ENCODE results near the gene AFF3.

Gene AFF3

DNA sequence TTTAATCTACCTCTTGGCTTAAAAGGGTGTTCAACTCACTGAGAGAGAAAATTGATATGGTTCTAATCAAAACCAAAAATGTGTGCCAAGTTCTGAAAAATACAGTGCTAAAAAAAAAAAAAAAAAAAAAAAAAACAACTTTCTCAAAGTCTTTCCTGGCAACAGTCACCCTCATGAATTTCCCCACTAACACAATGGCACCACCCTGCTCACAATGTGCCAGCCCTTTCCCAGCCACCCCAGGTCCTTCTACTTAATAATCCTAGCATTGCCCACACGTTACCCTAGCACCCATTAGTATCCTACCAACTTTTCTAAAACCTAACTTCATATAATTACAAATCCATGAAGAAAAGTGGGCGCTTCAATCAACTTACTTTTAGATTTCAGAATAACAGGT, 106.4 kb downstream of the AFF3 start:
- Histone ChIP-seq H3K27ac (no peak overlapping the region), H3K27me3 (no peaks in the 10 kb centered on the region), H3K4me3 (ENCODE audit: low read depth in 1 of 2, low read length in 1 of 2) (no peak overlapping the region), H3K4me1 (ENCODE audit: control insufficient read depth in 1 of 2, insufficient read depth in 1 of 2, low read depth in 1 of 2, low read length in 1 of 2) (peaks cover 5 to 14% of the 10 kb centered on the region in 2 experiments), H3K36me3 (no peaks in the 10 kb centered on the region), H3K9me3 (no peaks in the 10 kb centered on the region)
- TF ChIP-seq, protein P1, sequence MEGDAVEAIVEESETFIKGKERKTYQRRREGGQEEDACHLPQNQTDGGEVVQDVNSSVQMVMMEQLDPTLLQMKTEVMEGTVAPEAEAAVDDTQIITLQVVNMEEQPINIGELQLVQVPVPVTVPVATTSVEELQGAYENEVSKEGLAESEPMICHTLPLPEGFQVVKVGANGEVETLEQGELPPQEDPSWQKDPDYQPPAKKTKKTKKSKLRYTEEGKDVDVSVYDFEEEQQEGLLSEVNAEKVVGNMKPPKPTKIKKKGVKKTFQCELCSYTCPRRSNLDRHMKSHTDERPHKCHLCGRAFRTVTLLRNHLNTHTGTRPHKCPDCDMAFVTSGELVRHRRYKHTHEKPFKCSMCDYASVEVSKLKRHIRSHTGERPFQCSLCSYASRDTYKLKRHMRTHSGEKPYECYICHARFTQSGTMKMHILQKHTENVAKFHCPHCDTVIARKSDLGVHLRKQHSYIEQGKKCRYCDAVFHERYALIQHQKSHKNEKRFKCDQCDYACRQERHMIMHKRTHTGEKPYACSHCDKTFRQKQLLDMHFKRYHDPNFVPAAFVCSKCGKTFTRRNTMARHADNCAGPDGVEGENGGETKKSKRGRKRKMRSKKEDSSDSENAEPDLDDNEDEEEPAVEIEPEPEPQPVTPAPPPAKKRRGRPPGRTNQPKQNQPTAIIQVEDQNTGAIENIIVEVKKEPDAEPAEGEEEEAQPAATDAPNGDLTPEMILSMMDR (IDR thresholded peaks at IDR 0.05) = no peak

DNA sequence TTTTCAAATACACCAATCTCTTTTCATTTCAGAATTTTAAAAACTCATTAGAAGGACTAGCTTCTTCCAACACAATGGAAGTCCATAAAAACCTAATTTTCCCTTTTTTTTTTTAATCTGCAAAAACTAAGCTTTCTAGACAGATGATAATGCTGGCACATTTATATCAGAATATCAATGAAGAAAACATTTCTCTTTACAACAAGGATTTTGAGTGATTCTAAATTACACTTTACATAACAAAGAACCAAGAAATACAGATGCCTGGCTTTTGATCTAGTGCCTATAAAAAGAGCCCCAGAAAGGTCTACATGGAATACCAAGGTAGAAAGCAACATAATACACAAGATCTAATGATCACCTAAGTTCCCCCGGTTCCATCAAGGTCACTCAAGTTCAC, 108.0 kb downstream of the AFF3 start:
- no peaks in the 10 kb centered on the region for H3K36me3 ChIP-seq
- TF ChIP-seq, protein P1 (IDR thresholded peaks at IDR 0.05) = no peak

DNA sequence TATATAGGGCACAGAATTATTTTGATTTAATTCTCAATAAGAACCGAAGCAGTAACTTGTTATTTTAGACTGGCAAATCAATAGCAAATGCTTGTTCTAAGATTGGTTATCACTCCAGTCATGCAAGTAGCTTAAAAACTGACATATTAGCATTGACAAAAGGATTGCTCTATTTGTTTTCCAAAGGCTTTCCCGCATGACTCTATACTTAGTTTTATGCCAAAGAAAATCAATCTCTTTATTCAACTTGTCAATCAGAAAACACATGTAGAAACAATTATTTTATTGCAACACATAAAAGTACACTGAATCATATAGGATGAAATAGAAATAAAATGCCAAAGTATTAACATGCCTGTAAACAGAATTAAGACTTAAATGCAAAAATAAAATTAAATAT, 108.4 kb downstream of the AFF3 start:
- Histone ChIP-seq H3K4me3 (ENCODE audit: low read depth in 1 of 2, low read length in 1 of 2) (no peak overlapping the region), H3K4me1 (ENCODE audit: control insufficient read depth in 1 of 2, insufficient read depth in 1 of 2, low read depth in 1 of 2, low read length in 1 of 2) (peaks cover 0 to 5% of the 10 kb centered on the region in 2 experiments), H3K27ac (no peak overlapping the region), H3K36me3 (no peaks in the 10 kb centered on the region), H3K9me3 (no peaks in the 10 kb centered on the region), H3K27me3 (no peaks in the 10 kb centered on the region)
- TF ChIP-seq, protein P1 (IDR thresholded peaks at IDR 0.05) = no peak

More for the DNA sequence above, 108.0 kb downstream of the AFF3 start:
- Histone ChIP-seq H3K27ac (no peak overlapping the region), H3K4me1 (ENCODE audit: control insufficient read depth in 1 of 2, insufficient read depth in 1 of 2, low read depth in 1 of 2, low read length in 1 of 2) (peaks cover under 1 to 9% of the 10 kb centered on the region in 2 experiments), H3K4me3 (ENCODE audit: low read depth in 1 of 2, low read length in 1 of 2) (no peak overlapping the region), H3K27me3 (no peaks in the 10 kb centered on the region), H3K9me3 (no peaks in the 10 kb centered on the region)

DNA sequence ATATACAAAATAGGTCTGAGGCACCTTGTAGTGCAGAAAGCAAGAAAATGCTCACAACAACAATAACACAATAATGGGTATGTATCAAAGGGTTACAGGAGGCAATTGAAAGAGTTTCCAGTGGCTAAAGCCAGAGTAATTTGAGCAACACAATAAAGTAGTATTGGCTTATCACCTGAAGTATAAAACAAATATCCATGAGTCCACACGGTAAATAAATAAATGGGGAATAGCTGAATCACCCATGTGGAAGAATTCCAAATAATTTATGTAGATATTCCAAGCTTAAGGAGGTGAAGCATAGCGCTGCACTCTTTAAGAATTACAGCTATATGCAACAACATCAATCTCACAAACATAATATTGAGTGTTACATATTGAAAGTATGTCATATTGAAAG, 110.8 kb downstream of the AFF3 start:
- TF ChIP-seq, protein P1 (IDR thresholded peaks at IDR 0.05) = no peak
- Histone ChIP-seq H3K36me3 (no peaks in the 10 kb centered on the region), H3K9me3 (no peaks in the 10 kb centered on the region), H3K4me1 (ENCODE audit: control insufficient read depth in 1 of 2, insufficient read depth in 1 of 2, low read depth in 1 of 2, low read length in 1 of 2) (peaks cover 0 to 5% of the 10 kb centered on the region in 2 experiments), H3K27ac (no peak overlapping the region), H3K27me3 (no peaks in the 10 kb centered on the region), H3K4me3 (ENCODE audit: low read depth in 1 of 2, low read length in 1 of 2) (no peak overlapping the region)

DNA sequence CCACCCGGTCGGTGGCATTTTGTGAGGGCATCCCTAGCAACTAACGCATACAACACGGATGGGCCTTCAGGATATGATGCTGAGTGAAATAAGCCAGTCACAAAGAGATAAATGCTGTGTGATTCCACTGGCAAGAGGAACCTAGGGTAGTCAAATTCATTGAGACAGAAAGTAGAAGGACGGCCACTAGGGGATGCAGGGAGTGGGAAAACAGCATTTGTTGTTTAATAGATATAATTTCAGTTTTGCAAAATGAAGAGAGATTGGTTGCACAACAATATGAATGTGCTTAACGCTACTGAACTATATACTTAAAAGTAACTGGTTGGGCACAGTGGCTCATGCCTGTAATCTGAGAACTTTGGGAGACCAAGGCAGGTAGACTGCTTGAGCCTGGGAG, 112.9 kb downstream of the AFF3 start:
- no peaks in the 10 kb centered on the region for H3K4me1 ChIP-seq (ENCODE audit: control insufficient read depth in 1 of 2, insufficient read depth in 1 of 2, low read depth in 1 of 2, low read length in 1 of 2)
- TF ChIP-seq, protein P1 (IDR thresholded peaks at IDR 0.05) = no peak
- no peaks in the 10 kb centered on the region for H3K9me3 ChIP-seq
- no peak overlapping the region for H3K4me3 ChIP-seq (ENCODE audit: low read depth in 1 of 2, low read length in 1 of 2)
- no peaks in the 10 kb centered on the region for H3K36me3 ChIP-seq
- no peaks in the 10 kb centered on the region for H3K27me3 ChIP-seq
- H3K27ac ChIP-seq = no peak overlapping the region
